AG04450 (cell line): ENCODE measurements around the gene CMTM6. TPM values are rescaled to one million over a fixed set of nuclear protein-coding genes. Genes with fewer than 3 reads are reported as not detected.
"Not testable (repeated sequence)": the region's sequence is repeated elsewhere in the genome, so short reads cannot be mapped to it uniquely, and the experiment has no call there.

Experiments
- CTCF ChIA-PET: fragments of 300-600, 350-600 bp; formaldehyde crosslinking; extraction: SDS; loops from one replicate; lab custom pipeline; 2022; ENCODE audit warnings: antibody characterized with exemption, inconsistent platforms; lab: Charles Lee
- POLR2A ChIA-PET: fragments of 350-600 bp; formaldehyde crosslinking; extraction: SDS; loops from one replicate; lab custom pipeline; 2021; ENCODE audit warnings: antibody characterized with exemption, inconsistent platforms; lab: Yijun Ruan, JAX
- DNase-seq: peaks from one replicate; pipeline ENCODE4 v3.0.0-alpha.2; 2011; ENCODE audit warnings: low read depth, low spot score
- H3K27ac ChIP-seq: one replicate; pipeline ENCODE4 v1.5.1; 2012; ENCODE audit warnings: low read depth, low read length, control low read depth
- H3K27me3 ChIP-seq: one replicate; pipeline ENCODE4 v1.6.0; 2012; ENCODE audit warnings: low read length; ENCODE audit not compliant: control insufficient read depth, insufficient read depth
- H3K4me3 ChIP-seq: 2 replicates; pipeline ENCODE4 v1.5.1; 2011; ENCODE audit warnings: mild to moderate bottlenecking, low read depth, low read length, control low read depth
- H3K9me3 ChIP-seq: 2 replicates; pipeline ENCODE4 v1.5.1; 2012; ENCODE audit warnings: low read length; ENCODE audit not compliant: control insufficient read depth, insufficient read depth
- CTCF ChIP-seq: IDR thresholded peaks from 2 replicates; pipeline ENCODE4 v1.5.1; 2011; ENCODE audit warnings: low read depth, low read length, control low read depth, inconsistent platforms
- polyA plus RNA-seq: library from polyadenylated mRNA; depleted of rRNA; stranded (reverse); fragments of >200 nt; gene quantifications from 2 replicates; pipeline ENCODE4 v1.2.3, GENCODE V29; 2011

The CMTM6 gene
- polyA plus RNA-seq, 1 experiment, result 76.3 TPM

- Histone ChIP-seq H3K4me3 (no peak overlapping the region), H3K27ac (peak overlapping the region; percentile 23)
- POLR2A ChIA-PET, result no interaction called here
Observed at GRCh38 chr3:32470362-32470761, 32.3 kb downstream of the CMTM6 start.

GRCh38 chr3:32469151-32469874 lies 33.3 kb downstream of the CMTM6 start:
- TF ChIP-seq CTCF, result no peak
- Histone ChIP-seq H3K27me3 (no peaks in the 10 kb centered on the region), H3K27ac (peak overlapping the region; percentile 75), H3K4me3 (no peak overlapping the region), H3K9me3 (no peaks in the 10 kb centered on the region; the same call in 1 of the 2 replicates)
- POLR2A ChIA-PET, result no interaction called here
- CTCF ChIA-PET, result interaction anchor here (0.5 to 5.2 kb wide), 10 partner anchors 9 to 824 kb away, joined by 3 to 96 read pairs (median 14); no protein-coding TSS in a partner anchor
- no peak for DNase-seq

More at GRCh38 chr3:32470362-32470761, 32.3 kb downstream of the CMTM6 start:
- TF ChIP-seq CTCF, result no peak
- no peaks in the 10 kb centered on the region for H3K27me3 ChIP-seq
- no peaks in the 10 kb centered on the region; the same call in 1 of the 2 replicates for H3K9me3 ChIP-seq
- no peak for DNase-seq
- CTCF ChIA-PET, result interaction anchor here (0.6 to 5.2 kb wide), 3 partner anchors 15 to 339 kb away, joined by 3 to 96 read pairs (median 56); no protein-coding TSS in a partner anchor

- CTCF ChIA-PET, result interaction anchor here (0.5 to 5.2 kb wide), 44 partner anchors 8 to 930 kb away, joined by 3 to 96 read pairs (median 5); partner anchors contain the start of genes CMTM6 and CMTM7
- peak; percentile 96 for TF ChIP-seq CTCF
Observed at GRCh38 chr3:32467333-32468070, 35.1 kb downstream of the CMTM6 start.

GRCh38 chr3:32466808-32467207 lies 35.8 kb downstream of the CMTM6 start:
- CTCF ChIA-PET, result interaction anchor here (0.7 to 5.2 kb wide), 17 partner anchors 11 to 162 kb away, joined by 3 to 96 read pairs (median 8); partner anchors contain the start of gene CMTM7
- H3K4me3 ChIP-seq, POLR2A ChIA-PET, H3K9me3 ChIP-seq, H3K27ac ChIP-seq, DNase-seq, H3K27me3 ChIP-seq: not testable (repeated sequence)

More at GRCh38 chr3:32467333-32468070, 35.1 kb downstream of the CMTM6 start:
- Histone ChIP-seq H3K27me3 (no peaks in the 10 kb centered on the region), H3K9me3 (no peaks in the 10 kb centered on the region; the same call in 1 of the 2 replicates), H3K4me3 (no peak overlapping the region), H3K27ac (no peak overlapping the region)
- POLR2A ChIA-PET, result no interaction called here
- DNase-seq, result no peak

- H3K27ac ChIP-seq, DNase-seq, H3K4me3 ChIP-seq, CTCF ChIA-PET, H3K9me3 ChIP-seq, H3K27me3 ChIP-seq, POLR2A ChIA-PET: not testable (repeated sequence)
Observed at GRCh38 chr3:32464726-32465125, 37.9 kb downstream of the CMTM6 start.

GRCh38 chr3:32463415-32463814 lies 39.2 kb downstream of the CMTM6 start:
- H3K27me3 ChIP-seq, DNase-seq, H3K27ac ChIP-seq, H3K4me3 ChIP-seq, POLR2A ChIA-PET, H3K9me3 ChIP-seq: not testable (repeated sequence)
- CTCF ChIA-PET, result interaction anchor here (1.0 kb wide), 1 partner anchor 89 kb away, joined by 3 read pairs; no protein-coding TSS in a partner anchor

GRCh38 chr3:32462191-32462986 lies 40.3 kb downstream of the CMTM6 start:
- H3K4me3 ChIP-seq, H3K9me3 ChIP-seq, POLR2A ChIA-PET, H3K27me3 ChIP-seq, H3K27ac ChIP-seq, DNase-seq: not testable (repeated sequence)
- CTCF ChIA-PET, result interaction anchor here (1.0 kb wide), 1 partner anchor 88 kb away, joined by 3 read pairs; no protein-coding TSS in a partner anchor

GRCh38 chr3:32460817-32461496 lies 41.7 kb downstream of the CMTM6 start:
- POLR2A ChIA-PET, H3K27me3 ChIP-seq, H3K4me3 ChIP-seq, DNase-seq, H3K9me3 ChIP-seq, H3K27ac ChIP-seq, CTCF ChIA-PET: not testable (repeated sequence)
